Measurements from ENCODE around the gene CR1.

- TF ChIP-seq CTCF (conservative IDR thresholded peaks at IDR 0.05; ENCODE audit: low read depth in 2 of 2) (no peak), EZH2phosphoT487 (IDR thresholded peaks at IDR 0.05; ENCODE audit: unreplicated experiment) (no peak), POLR2AphosphoS5 (IDR thresholded peaks at IDR 0.05; ENCODE audit: low read depth) (no peak), ZNF462 (CRISPR knock-in tag; IDR thresholded peaks at IDR 0.05) (no peak), ETS1 (IDR thresholded peaks at IDR 0.05) (no peak), ZNF331 (CRISPR knock-in tag; IDR thresholded peaks at IDR 0.05; ENCODE audit: low read depth) (no peak), REST (IDR thresholded peaks at IDR 0.05; ENCODE audit: unreplicated experiment) (no peak), ZNF114 (CRISPR knock-in tag; IDR thresholded peaks at IDR 0.05) (no peak), EZH2 (IDR thresholded peaks at IDR 0.05; ENCODE audit: low read depth, unreplicated experiment) (no peak), CREB1 (CRISPR knock-in tag; IDR thresholded peaks at IDR 0.05; ENCODE audit: low read depth) (no peak), JUNB (IDR thresholded peaks at IDR 0.05; ENCODE audit: unreplicated experiment) (no peak)
These were observed 32.4 kb upstream of the CR1 start for GRCh38 chr1:207463571-207463970.

Measured in GM23338 (cell line).